H4 (cell line): ENCODE measurements around the gene NXNL1. TPM values are rescaled to one million over a fixed set of nuclear protein-coding genes. Genes with fewer than 3 reads are reported as not detected.
"Not testable (repeated sequence)": the region's sequence is repeated elsewhere in the genome, so short reads cannot be mapped to it uniquely, and the experiment has no call there.

Experiments used
- DNase-seq: peaks from one replicate; pipeline ENCODE4 v3.0.0-alpha.2; 2015; ENCODE audit warnings: low spot score
- total RNA-seq: library from RNA; depleted of rRNA; stranded (reverse); fragments of >200 nt; shearing (Covaris generic); gene quantifications from 2 replicates; pipeline ENCODE4 v1.2.3, GENCODE V29; 2014; rRNA removed

Gene NXNL1
- total RNA-seq: not detected in 2 replicates

- no peak for DNase-seq
These were observed at the start of gene NXNL1 for GRCh38 chr19:17460372-17461230. TSS of gene NXNL1 (minus strand) at chr19:17460926. CDS start at chr19:17460869, 57 bp downstream.

GRCh38 chr19:17508558-17508933, 47.8 kb upstream of the NXNL1 start:
- DNase-seq: not testable (repeated sequence)

- no peak for DNase-seq
These were observed 46.0 kb upstream of the NXNL1 start for GRCh38 chr19:17506745-17507144.

- DNase-seq: no peak
These were observed 44.5 kb upstream of the NXNL1 start for GRCh38 chr19:17505223-17505622.

- DNase-seq: no peak
These were observed 43.7 kb upstream of the NXNL1 start for GRCh38 chr19:17504456-17504855.

DNA sequence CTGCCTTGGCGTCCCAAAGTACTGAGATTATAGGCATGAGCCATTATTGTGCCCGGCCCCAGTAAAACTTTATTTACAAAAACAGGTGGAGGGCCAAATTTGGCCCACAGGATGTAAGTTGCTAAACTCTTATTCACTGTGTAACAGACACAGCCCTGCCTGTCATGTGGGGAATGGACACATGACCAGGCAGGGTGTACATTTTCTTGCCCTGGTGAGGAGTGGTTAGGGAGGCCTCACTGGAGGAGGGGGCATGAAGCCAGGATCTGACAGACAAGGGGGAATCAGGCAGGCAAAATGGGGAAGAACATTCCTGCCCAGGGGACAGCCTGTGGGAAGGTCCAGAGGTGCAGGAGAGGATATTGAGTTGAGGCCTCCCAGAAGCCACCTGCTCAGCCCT, 43.3 kb upstream of the NXNL1 start:
- no peak for DNase-seq

- DNase-seq: no peak
These were observed 42.5 kb upstream of the NXNL1 start for GRCh38 chr19:17503240-17503639.

- DNase-seq: no peak
These were observed 39.9 kb upstream of the NXNL1 start for GRCh38 chr19:17500447-17501198.

DNA sequence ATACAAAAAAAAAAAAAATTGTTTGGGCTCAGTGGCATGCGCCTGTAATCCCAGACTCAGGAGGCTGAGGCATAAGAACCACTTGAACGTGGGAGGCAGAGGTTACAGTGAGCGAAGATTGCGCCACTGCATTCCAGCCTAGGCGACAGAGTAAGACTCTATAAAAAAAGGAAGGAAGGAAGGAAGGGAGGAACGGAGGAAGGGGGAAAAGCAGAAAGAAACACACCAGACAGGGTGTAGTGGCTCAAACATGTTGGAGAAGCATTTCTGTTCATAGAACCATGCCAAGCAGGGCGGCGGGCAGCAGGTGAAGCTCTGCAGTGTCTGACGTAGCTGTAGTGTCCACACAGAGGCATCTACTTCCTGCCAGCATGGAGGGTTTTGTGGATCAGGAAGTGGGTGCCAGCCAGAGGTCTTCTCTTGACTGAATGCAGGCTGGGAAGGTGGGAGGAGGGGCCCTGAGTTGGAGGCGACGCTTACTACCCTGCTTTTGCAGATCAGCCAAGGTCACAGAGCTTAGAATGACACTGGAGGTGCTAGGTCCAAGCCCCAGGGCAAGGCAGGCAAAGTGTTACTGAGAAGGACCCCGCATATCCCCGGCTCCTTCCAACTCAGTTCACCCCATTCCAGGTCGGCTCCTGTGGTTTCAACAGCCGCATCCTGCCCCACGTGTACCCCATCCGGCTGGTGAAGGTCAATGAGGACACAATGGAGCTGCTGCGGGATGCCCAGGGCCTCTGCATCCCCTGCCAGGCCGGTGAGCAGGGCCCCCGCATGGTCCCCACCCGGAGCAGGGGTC, 39.1 kb upstream of the NXNL1 start:
- DNase-seq: no peak

GRCh38 chr19:17499025-17499424, 38.3 kb upstream of the NXNL1 start:
- DNase-seq: not testable (repeated sequence)

GRCh38 chr19:17497149-17497798, 36.5 kb upstream of the NXNL1 start:
- DNase-seq: no peak

DNA sequence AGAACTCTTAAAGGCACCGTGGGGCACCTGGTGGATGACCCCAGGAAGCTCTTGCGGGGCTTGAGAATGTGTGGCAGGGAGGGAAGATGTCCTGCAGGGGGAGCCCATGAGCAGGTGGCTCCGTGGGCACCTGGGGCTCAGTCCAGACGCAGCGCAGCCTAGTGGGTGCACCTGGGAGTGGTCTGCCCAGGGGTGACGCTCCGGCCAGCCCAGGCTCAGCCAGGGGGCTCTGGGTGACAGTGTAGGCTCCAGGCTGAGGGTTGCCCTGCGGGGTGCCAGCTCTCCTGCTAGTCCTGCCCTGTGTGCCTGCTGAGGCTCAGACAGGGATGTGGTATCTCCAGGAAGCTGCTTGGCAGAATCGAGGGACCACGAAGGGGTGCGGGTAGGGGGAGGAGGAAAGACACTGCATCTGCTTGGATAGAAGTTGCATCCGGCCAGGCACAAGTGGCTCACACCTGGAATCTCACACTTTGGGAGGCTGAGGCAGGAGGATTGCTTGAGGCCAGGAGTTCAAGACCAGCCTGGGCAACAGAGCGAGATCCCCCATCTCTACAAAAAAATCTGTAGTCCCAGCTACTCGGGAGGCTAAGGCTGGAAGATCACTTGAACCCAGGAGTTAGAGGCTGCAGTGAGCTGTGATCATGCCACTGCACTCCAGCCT, 35.7 kb upstream of the NXNL1 start:
- peak; percentile 72 for DNase-seq

GRCh38 chr19:17495639-17496296, 35.0 kb upstream of the NXNL1 start:
- no peak for DNase-seq

DNA sequence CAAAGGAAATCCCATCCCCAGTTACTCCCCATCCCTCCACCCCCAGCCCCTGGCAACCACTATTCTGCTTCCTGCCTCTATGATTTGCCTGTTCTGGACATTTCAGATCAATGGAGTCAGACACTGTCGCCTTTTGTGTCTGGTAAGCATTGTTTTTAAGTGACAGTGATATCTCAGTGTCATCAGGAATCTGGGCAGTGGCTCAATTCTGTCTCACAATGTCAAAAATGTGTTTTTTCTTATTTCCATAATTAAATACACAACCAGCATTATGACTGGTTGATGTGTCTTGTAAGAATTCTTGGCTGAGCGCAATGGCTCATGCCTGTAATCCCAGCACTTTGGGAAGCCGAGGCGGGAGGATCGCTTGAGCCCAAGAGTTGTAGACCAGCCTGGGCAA, 30.6 kb upstream of the NXNL1 start:
- DNase-seq: no peak

- DNase-seq: no peak
These were observed 29.7 kb upstream of the NXNL1 start for GRCh38 chr19:17490411-17490810.

DNA sequence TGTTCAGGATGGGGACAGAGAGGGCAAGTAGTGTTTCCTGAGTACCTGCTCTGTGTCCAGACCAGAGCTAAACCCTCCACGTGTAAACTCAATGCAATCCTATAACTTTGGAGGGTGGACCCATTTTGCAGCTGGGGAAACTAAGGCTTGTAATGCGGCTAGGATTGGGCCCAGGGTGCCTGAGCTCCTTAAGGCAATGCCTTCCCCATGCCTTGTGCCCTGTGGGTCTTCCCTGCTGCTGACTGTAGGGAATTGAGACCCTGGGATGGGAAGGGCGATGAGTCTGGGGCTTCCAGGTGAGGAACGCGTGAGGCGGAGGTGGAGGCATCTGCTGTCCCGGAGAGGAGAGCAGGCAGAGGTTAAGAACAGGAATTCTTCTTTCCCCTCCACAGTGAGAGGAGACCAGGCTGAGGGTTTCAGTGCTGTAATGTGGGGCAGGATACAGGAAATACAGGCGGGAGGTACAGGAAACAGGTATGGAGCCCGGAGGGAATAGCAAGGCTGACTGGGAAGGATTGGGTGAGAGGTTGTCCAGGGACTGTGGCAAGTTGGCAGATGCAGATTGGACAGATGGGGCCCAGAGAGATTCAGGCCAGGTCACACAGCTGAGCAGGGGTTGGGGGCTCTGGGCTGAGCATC, 28.8 kb upstream of the NXNL1 start:
- no peak for DNase-seq

- peak; percentile 59 for DNase-seq
These were observed 28.1 kb upstream of the NXNL1 start for GRCh38 chr19:17488593-17489391.

DNA sequence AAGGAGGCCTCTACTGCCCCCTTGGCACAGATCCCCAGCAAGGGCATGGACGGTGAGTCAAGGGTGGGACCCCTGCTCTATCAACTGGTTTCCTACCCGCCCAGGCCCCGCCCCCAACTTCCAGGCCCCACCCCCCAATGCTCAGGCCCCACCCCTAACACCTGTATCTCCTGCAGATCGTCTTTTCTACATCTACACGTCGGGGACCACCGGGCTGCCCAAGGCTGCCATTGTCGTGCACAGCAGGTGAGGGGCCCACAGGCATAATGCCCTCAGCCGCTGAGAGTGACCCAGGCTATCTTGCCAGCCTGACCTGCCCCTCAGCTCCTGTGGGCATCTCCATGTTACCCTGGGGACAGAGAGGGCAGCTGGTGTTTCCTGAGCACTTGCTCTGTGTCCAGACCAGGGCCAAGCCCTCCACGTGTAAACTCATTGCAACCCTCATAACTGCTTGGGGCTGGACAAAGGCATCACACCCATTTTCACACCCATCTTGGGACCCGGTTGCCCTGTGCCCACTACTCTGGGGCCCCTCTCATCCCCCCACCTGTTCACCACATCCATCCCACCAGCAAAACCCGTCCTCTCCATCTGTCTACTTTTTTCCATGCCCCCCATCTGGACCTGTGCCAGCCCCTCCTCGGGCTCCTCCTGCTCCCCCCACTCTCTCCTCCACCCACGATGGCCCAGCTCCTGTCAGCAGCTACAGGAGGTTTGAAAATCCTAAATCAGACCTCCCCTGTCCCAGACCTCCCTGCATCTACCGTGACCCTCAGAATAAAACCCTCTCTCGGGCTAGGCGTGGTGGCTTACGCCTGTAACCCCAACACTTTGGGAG, 26.8 kb upstream of the NXNL1 start:
- DNase-seq: no peak
